Astrocyte (in vitro differentiated cells and primary cell): ENCODE measurements around the gene LMTK3.

ENCODE experiments used
- CTCF ChIP-seq: IDR thresholded peaks from 2 replicates; pipeline ENCODE4 v1.5.1; 2011; ENCODE audit warnings: low read depth, mild to moderate bottlenecking, inconsistent platforms, low read length, moderate library complexity; ENCODE audit not compliant: insufficient read depth
- EZH2 ChIP-seq: IDR thresholded peaks from 2 replicates; pipeline ENCODE4 v1.6.1; 2012; ENCODE audit warnings: mild to moderate bottlenecking, low read length, inconsistent platforms; ENCODE audit not compliant: insufficient read depth

- TF ChIP-seq CTCF (no peak), EZH2 (no peak)
Observed at GRCh38 chr19:48478339-48479256, 33.0 kb downstream of the LMTK3 start.
